NB4 (cell line): Measurements from ENCODE around the gene ATP9B.

Experiments
- CTCF ChIP-seq: IDR thresholded peaks from one replicate; pipeline ENCODE4 v1.5.1; 2012; ENCODE audit warnings: low read depth, low read length
- MAX ChIP-seq: IDR thresholded peaks from 2 replicates; pipeline ENCODE4 v1.6.1; 2011; ENCODE audit warnings: low read depth, low read length
- POLR2A ChIP-seq: IDR thresholded peaks from 2 replicates; pipeline ENCODE4 v1.6.1; 2011; ENCODE audit warnings: mild to moderate bottlenecking; ENCODE audit not compliant: insufficient read length; ENCODE audit errors: extremely low read depth

GRCh38 chr18:79210002-79210910, 141.1 kb downstream of the ATP9B start:
- no peak for TF ChIP-seq MAX
- no peak for TF ChIP-seq CTCF
- no peak for TF ChIP-seq POLR2A
